Head of caudate nucleus (tissue), 42 donors: ENCODE results near the gene AK5.
"Not testable (repeated sequence)": the region's sequence is repeated elsewhere in the genome, so short reads cannot be mapped to it uniquely, and the experiment has no call there.

Experiments used
- DNase-seq, 42 donors: peaks; one replicate each; pipeline versions ENCODE4 v3.0.0 to v3.0.0-alpha.2; 2020 to 2021; ENCODE audit warnings: mixed read lengths in 7 of 42
- intact Hi-C: fragments of 100-400 bp; cut with DNase I; formaldehyde crosslinking; loops from one replicate; pipeline ENCODE4 v1.15.0; 2022

The AK5 gene

GRCh38 chr1:77513839-77514763 lies 232.3 kb downstream of the AK5 start:
- intact Hi-C loops = loop anchor here (5.0 kb wide), 1 partner anchor 117 kb away; no protein-coding TSS in a partner anchor
- DNase-seq = peak in 39 of 42 donors; percentile 27 to 87 (median 67)

GRCh38 chr1:77514921-77515776 lies 233.3 kb downstream of the AK5 start:
- intact Hi-C loops = loop anchor here (5.0 kb wide), 1 partner anchor 118 kb away; no protein-coding TSS in a partner anchor
- DNase-seq = peak; percentile 25 to 87 (median 70)

- intact Hi-C loops = no loop called here
- DNase-seq = no peak
Observed at GRCh38 chr1:77516106-77516505, 234.3 kb downstream of the AK5 start.

GRCh38 chr1:77524038-77524437 lies 242.2 kb downstream of the AK5 start:
- no peak for DNase-seq
- intact Hi-C loops = no loop called here

- DNase-seq = not testable (repeated sequence)
- intact Hi-C loops = loop anchor here (5.0 to 10.0 kb wide), 3 partner anchors 249 to 376 kb away; partner anchors contain the start of genes AK5 and PIGK
Observed at GRCh38 chr1:77531149-77531548, 249.3 kb downstream of the AK5 start.

GRCh38 chr1:77531596-77532280 lies 249.9 kb downstream of the AK5 start:
- intact Hi-C loops = loop anchor here (5.0 to 10.0 kb wide), 3 partner anchors 249 to 377 kb away; partner anchors contain the start of genes AK5 and PIGK

GRCh38 chr1:77532641-77533040 lies 250.8 kb downstream of the AK5 start:
- intact Hi-C loops = loop anchor here (5.0 to 10.0 kb wide), 3 partner anchors 250 to 378 kb away; partner anchors contain the start of genes AK5 and PIGK
- no peak for DNase-seq

More at GRCh38 chr1:77531596-77532280, 249.9 kb downstream of the AK5 start:
- not testable (repeated sequence) for DNase-seq

GRCh38 chr1:77533660-77534305 lies 252.0 kb downstream of the AK5 start:
- intact Hi-C loops = loop anchor here (5.0 to 10.0 kb wide), 3 partner anchors 251 to 379 kb away; partner anchors contain the start of genes AK5 and PIGK
- DNase-seq = peak; percentile 39 to 91 (median 76)

GRCh38 chr1:77534456-77534855 lies 252.6 kb downstream of the AK5 start:
- intact Hi-C loops = loop anchor here (5.0 to 10.0 kb wide), 3 partner anchors 252 to 380 kb away; partner anchors contain the start of genes AK5 and PIGK

GRCh38 chr1:77536813-77537212 lies 255.0 kb downstream of the AK5 start:
- intact Hi-C loops = loop anchor here (5.0 to 10.0 kb wide), 3 partner anchors 145 to 382 kb away; partner anchors contain the start of genes PIGK and ZZZ3

More at GRCh38 chr1:77534456-77534855, 252.6 kb downstream of the AK5 start:
- no peak for DNase-seq

GRCh38 chr1:77538956-77539518 lies 257.2 kb downstream of the AK5 start:
- DNase-seq = no peak
- intact Hi-C loops = loop anchor here (5.0 to 10.0 kb wide), 3 partner anchors 143 to 384 kb away; partner anchors contain the start of genes PIGK and ZZZ3

More at GRCh38 chr1:77536813-77537212, 255.0 kb downstream of the AK5 start:
- DNase-seq = no peak

GRCh38 chr1:77539519-77540142 lies 257.8 kb downstream of the AK5 start:
- peak in 1 of 42 donors; percentile 21 for DNase-seq

GRCh38 chr1:77540501-77541161 lies 258.8 kb downstream of the AK5 start:
- DNase-seq = no peak
- intact Hi-C loops = no loop called here

More at GRCh38 chr1:77539519-77540142, 257.8 kb downstream of the AK5 start:
- intact Hi-C loops = loop anchor here (5.0 to 10.0 kb wide), 3 partner anchors 143 to 385 kb away; partner anchors contain the start of genes PIGK and ZZZ3

- intact Hi-C loops = no loop called here
- DNase-seq = no peak
Observed at GRCh38 chr1:77541162-77541545, 259.3 kb downstream of the AK5 start.

GRCh38 chr1:77542813-77543420 lies 261.1 kb downstream of the AK5 start:
- no peak for DNase-seq
- intact Hi-C loops = no loop called here
